A204.1 (cell line): ENCODE results near the gene MAP4K1.

Experiments used
- FAIRE-seq: peaks from 2 replicates; lab custom pipeline; 2012; peaks lifted over from hg19 to GRCh38; lab: Jason Lieb, UNC

Gene MAP4K1

GRCh38 chr19:38543807-38544568, 73.8 kb downstream of the MAP4K1 start:
- FAIRE-seq: peak; percentile 78

GRCh38 chr19:38543286-38543806, 74.4 kb downstream of the MAP4K1 start:
- no peak for FAIRE-seq

DNA sequence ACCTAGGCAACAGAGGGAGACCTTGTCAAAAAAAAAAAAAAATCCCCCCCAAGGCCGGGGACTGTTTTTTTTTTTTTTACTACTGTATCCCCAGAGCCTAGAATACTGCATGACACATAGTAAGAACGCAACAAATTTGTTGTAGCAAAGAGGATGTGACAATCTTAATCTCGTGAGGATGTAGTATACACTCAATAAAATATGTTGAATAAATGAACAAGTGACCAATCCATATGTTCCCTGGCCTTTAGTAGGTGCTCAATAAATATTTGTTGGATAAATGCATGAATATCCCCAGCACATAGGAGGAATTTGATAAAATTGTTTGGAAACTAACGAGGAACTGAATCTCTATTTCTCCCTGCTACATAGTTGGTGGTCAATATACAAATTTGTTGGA, 75.7 kb downstream of the MAP4K1 start:
- no peak for FAIRE-seq

- FAIRE-seq: no peak
Observed at GRCh38 chr19:38539751-38540150, 78.0 kb downstream of the MAP4K1 start.

- FAIRE-seq: no peak
Observed at GRCh38 chr19:38538793-38539528, 78.8 kb downstream of the MAP4K1 start.

GRCh38 chr19:38538386-38538785, 79.4 kb downstream of the MAP4K1 start:
- FAIRE-seq: no peak
